GM19452 (cell line): ENCODE data around the gene ZNF22.

Experiments used
- ATAC-seq: cut with Tn5 transposase; IDR thresholded peaks from one replicate; pipeline ENCODE4 v1.9.1; 2021; ENCODE audit not compliant: unreplicated experiment

ZNF22 gene

GRCh38 chr10:44963772-44964633 is 36.7 kb upstream of the ZNF22 start:
- no peak for ATAC-seq

- ATAC-seq, result no peak
Measured at GRCh38 chr10:44965104-44965503, 35.6 kb upstream of the ZNF22 start.

- peak; percentile 40 for ATAC-seq
Measured at GRCh38 chr10:44965651-44966097, 35.0 kb upstream of the ZNF22 start.

GRCh38 chr10:44966129-44966815 is 34.5 kb upstream of the ZNF22 start:
- ATAC-seq, result peak; percentile 42

GRCh38 chr10:44966816-44967509 is 33.8 kb upstream of the ZNF22 start:
- ATAC-seq, result no peak

- ATAC-seq, result no peak
Measured at GRCh38 chr10:44967616-44968015, 33.1 kb upstream of the ZNF22 start.

- ATAC-seq, result no peak
Measured at GRCh38 chr10:44968091-44968490, 32.6 kb upstream of the ZNF22 start.

- no peak for ATAC-seq
Measured at GRCh38 chr10:44968500-44969400, 32.0 kb upstream of the ZNF22 start.

- no peak for ATAC-seq
Measured at GRCh38 chr10:44969854-44970253, 30.9 kb upstream of the ZNF22 start.

GRCh38 chr10:44970812-44971395 is 29.8 kb upstream of the ZNF22 start:
- no peak for ATAC-seq

- no peak for ATAC-seq
Measured at GRCh38 chr10:44971434-44971833, 29.3 kb upstream of the ZNF22 start.

- no peak for ATAC-seq
Measured at GRCh38 chr10:44971935-44972757, 28.6 kb upstream of the ZNF22 start.

GRCh38 chr10:44972874-44973306 is 27.8 kb upstream of the ZNF22 start:
- no peak for ATAC-seq

- no peak for ATAC-seq
Measured at GRCh38 chr10:44973323-44974081, 27.2 kb upstream of the ZNF22 start.

GRCh38 chr10:44974082-44974627 is 26.6 kb upstream of the ZNF22 start:
- ATAC-seq, result no peak

GRCh38 chr10:44974628-44975430 is 25.9 kb upstream of the ZNF22 start:
- peak; percentile 77 for ATAC-seq
